Liver (tissue), 9 donors: Measurements from ENCODE around the gene NDUFA5. TPM values are rescaled to one million over a fixed set of nuclear protein-coding genes. Genes with fewer than 3 reads are reported as not detected.

Experiments used
- DNase-seq: peaks from one replicate; pipeline ENCODE4 v3.0.0-alpha.2; 2017; ENCODE audit warnings: low spot score
- H3K27ac ChIP-seq, 2 donors: one replicate each; pipeline ENCODE4 v1.7.0; 2013; ENCODE audit warnings: inconsistent platforms in 2 of 2, low read length in 2 of 2, control low read depth in 1 of 2, low read depth in 1 of 2, mild to moderate bottlenecking in 1 of 2
- H3K27me3 ChIP-seq, 4 donors: one replicate each; pipeline versions ENCODE4 v1.6.1 to v1.7.0; 2013; ENCODE audit warnings: low read length in 3 of 4, inconsistent platforms in 1 of 4, mild to moderate bottlenecking in 1 of 4, moderate library complexity in 1 of 4; ENCODE audit not compliant: control insufficient read depth in 4 of 4, insufficient read depth in 4 of 4
- H3K36me3 ChIP-seq, 4 donors: one replicate each; pipeline versions ENCODE4 v1.6.1 to v1.7.0; 2013; ENCODE audit warnings: low read length in 3 of 4, mild to moderate bottlenecking in 3 of 4, low read depth in 1 of 4, moderate library complexity in 1 of 4; ENCODE audit not compliant: control insufficient read depth in 4 of 4, insufficient read depth in 3 of 4
- H3K4me1 ChIP-seq, 4 donors: one replicate each; pipeline versions ENCODE4 v1.6.1 to v1.7.0; 2013; ENCODE audit warnings: low read length in 3 of 4, mild to moderate bottlenecking in 3 of 4, moderate library complexity in 1 of 4; ENCODE audit not compliant: control insufficient read depth in 4 of 4, insufficient read depth in 4 of 4
- H3K4me3 ChIP-seq, 3 donors: one replicate each; pipeline versions ENCODE4 v1.6.1 to v1.7.0; 2013; ENCODE audit warnings: low read length in 3 of 3, control low read depth in 1 of 3, low read depth in 1 of 3, mild to moderate bottlenecking in 1 of 3
- H3K9ac ChIP-seq, 2 donors: one replicate each; pipeline ENCODE4 v1.7.0; 2013; ENCODE audit warnings: low read length in 2 of 2, mild to moderate bottlenecking in 2 of 2, moderate library complexity in 2 of 2, control low read depth in 1 of 2, low read depth in 1 of 2
- H3K9me3 ChIP-seq, 4 donors: one replicate each; pipeline versions ENCODE4 v1.6.1 to v1.7.0; 2013; ENCODE audit warnings: low read length in 3 of 4; ENCODE audit not compliant: control insufficient read depth in 4 of 4
- ATF3 ChIP-seq: IDR thresholded peaks from 2 replicates; pipeline ENCODE4 v1.6.1; 2016; ENCODE audit warnings: antibody characterized with exemption
- EGR1 ChIP-seq, 2 donors: IDR thresholded peaks; 2 replicates each; pipeline ENCODE4 v1.6.1; 2016 to 2018; ENCODE audit warnings: antibody characterized with exemption in 2 of 2, low read depth in 2 of 2
- FOXA2 ChIP-seq: IDR thresholded peaks from 2 replicates; pipeline ENCODE4 v1.6.1; 2016; ENCODE audit warnings: antibody characterized with exemption
- GABPA ChIP-seq, 2 donors: IDR thresholded peaks in 1 of 2; conservative IDR thresholded peaks in 1 of 2; 2 replicates each; pipeline ENCODE4 v1.6.1; 2016; ENCODE audit warnings: antibody characterized with exemption in 2 of 2, mild to moderate bottlenecking in 1 of 2, moderate library complexity in 1 of 2
- HNF4A ChIP-seq, 2 donors: conservative IDR thresholded peaks; 2 replicates each; pipeline ENCODE4 v1.6.1; 2016; ENCODE audit warnings: antibody characterized with exemption in 2 of 2, mild to moderate bottlenecking in 2 of 2
- HNF4G ChIP-seq: IDR thresholded peaks from 2 replicates; pipeline ENCODE4 v1.6.1; 2016; ENCODE audit warnings: antibody characterized with exemption
- JUND ChIP-seq, 2 donors: IDR thresholded peaks; 2 replicates each; pipeline ENCODE4 v1.6.1; 2016; ENCODE audit warnings: antibody characterized with exemption in 2 of 2
- NR2F2 ChIP-seq: IDR thresholded peaks from 2 replicates; pipeline ENCODE4 v1.6.1; 2016; ENCODE audit warnings: antibody characterized with exemption
- RAD21 ChIP-seq, 2 donors: IDR thresholded peaks; 2 replicates each; pipeline ENCODE4 v1.6.1; 2016; ENCODE audit warnings: antibody characterized with exemption in 2 of 2, mild to moderate bottlenecking in 2 of 2
- RXRA ChIP-seq, 2 donors: IDR thresholded peaks; 2 replicates each; pipeline ENCODE4 v1.6.1; 2017 to 2018; ENCODE audit warnings: antibody characterized with exemption in 2 of 2, mild to moderate bottlenecking in 1 of 2
- SP1 ChIP-seq: IDR thresholded peaks from 2 replicates; pipeline ENCODE4 v1.6.1; 2018; ENCODE audit warnings: antibody characterized with exemption, mild to moderate bottlenecking
- TAF1 ChIP-seq: conservative IDR thresholded peaks from 2 replicates; pipeline ENCODE4 v1.6.1; 2016; ENCODE audit warnings: antibody characterized with exemption, mild to moderate bottlenecking
- YY1 ChIP-seq: IDR thresholded peaks from 2 replicates; pipeline ENCODE4 v1.6.1; 2016; ENCODE audit warnings: antibody characterized with exemption, mild to moderate bottlenecking
- whole genome bisulfite sequencing: extraction: QIAGEN DNeasy Blood & Tissue Kit; methylation state at CpG from one replicate; pipeline ENCODE4 v1.1.7; 2013; 5-methylcytosine and 5-hydroxymethylcytosine counted together
- polyA plus RNA-seq, 2 donors: library from polyadenylated mRNA; stranded (reverse) in 1 of 2; unstranded in 1 of 2; fragments of 200-250 nt in 1 of 2; fragments of >200 nt in 1 of 2; fragmentation: Nextera tagmentation in 1 of 2; extraction: Ambion mirVana in 1 of 2; gene quantifications; one replicate each; pipeline versions ENCODE4 v1.2.1 to v1.2.3, GENCODE V29; 2013 to 2015
- total RNA-seq, 2 donors: library from RNA; depleted of rRNA; stranded (reverse); fragments of >200 nt; gene quantifications; one replicate each; pipeline ENCODE4 v1.2.3, GENCODE V29; 2014
- TF ChIP-seq, protein P1 (sequence below): IDR thresholded peaks from 2 replicates; pipeline ENCODE4 v1.6.1; 2016; ENCODE audit warnings: antibody characterized with exemption, mild to moderate bottlenecking
- donor health status: healthy.
- donor health status: healthy.
- donor health status: healthy.
- donor health status: healthy.
- donor health status: healthy.

NDUFA5 gene
- total and polyA plus RNA-seq, 4 donors: 27.4 to 102 (median 34.4) TPM

DNA sequence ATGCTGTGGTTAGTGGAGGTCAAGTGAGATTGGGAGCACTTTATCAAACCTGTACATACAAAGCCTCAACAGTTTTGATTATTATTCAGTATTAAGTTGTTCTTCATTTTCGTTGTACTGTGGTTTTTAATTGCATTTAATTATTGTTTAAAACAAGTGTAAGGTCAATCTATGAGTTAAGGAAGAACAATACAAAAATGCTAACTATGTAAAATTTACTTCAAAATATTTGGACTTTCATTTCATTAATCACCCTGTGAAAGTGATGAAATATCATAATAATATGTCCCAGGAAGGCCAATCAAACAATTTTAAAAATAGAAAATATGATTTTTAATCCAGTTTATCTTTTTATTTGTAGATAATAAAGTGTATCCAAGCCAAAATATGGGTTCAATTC lies 13.6 kb upstream of the NDUFA5 start:
- no peak for DNase-seq
- Histone ChIP-seq H3K4me3 (no peak overlapping the region), H3K9ac (no peak overlapping the region), H3K4me1 (no peaks in the 10 kb centered on the region), H3K36me3 (no peaks in the 10 kb centered on the region), H3K27me3 (no peaks in the 10 kb centered on the region), H3K27ac (no peak overlapping the region), H3K9me3 (no peaks in the 10 kb centered on the region)
- WGBS: 54% methylated on average over 1 of the region's 1 CpG
- TF ChIP-seq RXRA (IDR thresholded peaks at IDR 0.05) (no peak), SP1 (no peak), TAF1 (no peak), HNF4G (no peak), ATF3 (no peak), EGR1 (IDR thresholded peaks at IDR 0.05; ENCODE audit: low read depth in 2 of 2) (no peak), HNF4A (conservative IDR thresholded peaks at IDR 0.05) (no peak), NR2F2 (no peak), JUND (IDR thresholded peaks at IDR 0.05) (no peak), GABPA (IDR thresholded peaks at IDR 0.05 in 1 of 2, conservative IDR thresholded peaks at IDR 0.05 in 1 of 2) (no peak), FOXA2 (no peak), RAD21 (IDR thresholded peaks at IDR 0.05) (no peak)

DNA sequence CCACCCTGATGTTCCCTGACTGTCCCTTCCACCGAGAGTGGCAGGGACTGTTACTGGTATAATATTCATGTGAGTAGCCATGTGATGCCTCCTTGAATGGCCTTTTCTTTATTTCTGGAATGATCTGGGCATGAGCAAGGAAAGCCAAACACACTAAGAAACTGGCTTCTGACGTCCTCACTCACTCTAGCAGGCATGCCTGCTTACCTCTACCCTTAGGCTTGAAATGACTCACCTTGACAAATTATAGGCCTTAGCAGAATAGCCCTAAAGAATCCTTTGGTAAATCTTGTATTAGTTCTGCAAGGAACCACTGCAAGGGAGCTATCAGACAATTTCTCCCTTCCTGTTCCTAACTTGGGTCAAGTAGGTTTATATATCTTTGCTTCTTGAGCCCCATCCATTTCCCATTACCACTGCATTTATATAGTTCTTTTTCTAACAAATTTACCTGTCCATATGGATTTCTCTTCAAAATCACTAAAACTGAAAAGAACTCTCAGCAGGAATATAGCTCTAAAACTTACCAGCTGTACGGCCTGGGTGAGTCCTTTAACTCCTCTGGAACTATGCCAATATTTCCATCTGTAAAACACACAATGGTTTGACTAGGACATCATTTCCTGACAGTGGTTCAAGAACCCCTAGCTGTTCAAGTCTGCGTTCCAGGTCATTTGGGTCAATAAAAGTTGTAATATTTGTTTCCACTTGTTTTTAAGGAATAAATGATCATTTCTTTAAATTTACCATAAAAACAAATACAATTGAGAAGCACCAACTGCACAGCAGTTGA lies 13.0 kb upstream of the NDUFA5 start:
- Histone ChIP-seq H3K27me3 (no peaks in the 10 kb centered on the region), H3K9ac (no peak overlapping the region), H3K27ac (no peak overlapping the region), H3K9me3 (no peaks in the 10 kb centered on the region), H3K4me3 (no peak overlapping the region), H3K4me1 (no peaks in the 10 kb centered on the region), H3K36me3 (no peaks in the 10 kb centered on the region)
- DNase-seq: no peak
- 79% methylated on average over 4 of the region's 4 CpGs for WGBS
- no peak for TF ChIP-seq FOXA2
- no peak for TF ChIP-seq RXRA (IDR thresholded peaks at IDR 0.05)

- Histone ChIP-seq H3K4me1 (no peaks in the 10 kb centered on the region), H3K4me3 (no peak overlapping the region), H3K27me3 (no peaks in the 10 kb centered on the region), H3K9ac (no peak overlapping the region), H3K9me3 (no peaks in the 10 kb centered on the region), H3K27ac (no peak overlapping the region), H3K36me3 (no peaks in the 10 kb centered on the region)
- TF ChIP-seq FOXA2 (no peak), ATF3 (no peak), HNF4A (conservative IDR thresholded peaks at IDR 0.05) (no peak), YY1 (no peak)
- TF ChIP-seq, protein P1, sequence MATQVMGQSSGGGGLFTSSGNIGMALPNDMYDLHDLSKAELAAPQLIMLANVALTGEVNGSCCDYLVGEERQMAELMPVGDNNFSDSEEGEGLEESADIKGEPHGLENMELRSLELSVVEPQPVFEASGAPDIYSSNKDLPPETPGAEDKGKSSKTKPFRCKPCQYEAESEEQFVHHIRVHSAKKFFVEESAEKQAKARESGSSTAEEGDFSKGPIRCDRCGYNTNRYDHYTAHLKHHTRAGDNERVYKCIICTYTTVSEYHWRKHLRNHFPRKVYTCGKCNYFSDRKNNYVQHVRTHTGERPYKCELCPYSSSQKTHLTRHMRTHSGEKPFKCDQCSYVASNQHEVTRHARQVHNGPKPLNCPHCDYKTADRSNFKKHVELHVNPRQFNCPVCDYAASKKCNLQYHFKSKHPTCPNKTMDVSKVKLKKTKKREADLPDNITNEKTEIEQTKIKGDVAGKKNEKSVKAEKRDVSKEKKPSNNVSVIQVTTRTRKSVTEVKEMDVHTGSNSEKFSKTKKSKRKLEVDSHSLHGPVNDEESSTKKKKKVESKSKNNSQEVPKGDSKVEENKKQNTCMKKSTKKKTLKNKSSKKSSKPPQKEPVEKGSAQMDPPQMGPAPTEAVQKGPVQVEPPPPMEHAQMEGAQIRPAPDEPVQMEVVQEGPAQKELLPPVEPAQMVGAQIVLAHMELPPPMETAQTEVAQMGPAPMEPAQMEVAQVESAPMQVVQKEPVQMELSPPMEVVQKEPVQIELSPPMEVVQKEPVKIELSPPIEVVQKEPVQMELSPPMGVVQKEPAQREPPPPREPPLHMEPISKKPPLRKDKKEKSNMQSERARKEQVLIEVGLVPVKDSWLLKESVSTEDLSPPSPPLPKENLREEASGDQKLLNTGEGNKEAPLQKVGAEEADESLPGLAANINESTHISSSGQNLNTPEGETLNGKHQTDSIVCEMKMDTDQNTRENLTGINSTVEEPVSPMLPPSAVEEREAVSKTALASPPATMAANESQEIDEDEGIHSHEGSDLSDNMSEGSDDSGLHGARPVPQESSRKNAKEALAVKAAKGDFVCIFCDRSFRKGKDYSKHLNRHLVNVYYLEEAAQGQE: no peak
- WGBS: 65% methylated on average over 2 of the region's 2 CpGs
- DNase-seq: no peak
These were observed 11.9 kb upstream of the NDUFA5 start for GRCh38 chr7:123569352-123570010.
